B cell (primary cell): ENCODE measurements around the gene SSBP2. TPM values are rescaled to one million over a fixed set of nuclear protein-coding genes. Genes with fewer than 3 reads are reported as not detected.

Experiments used
- ATAC-seq: fragments of 200-7000 bp; cut with Tn5 transposase; one replicate; pipeline ENCODE4 v1.10.0; 2021; ENCODE audit warnings: low read depth, mild to moderate bottlenecking, moderate number of reproducible peaks, moderate library complexity
- CTCF ChIA-PET: fragments of 350-600 bp; sonication (Branson Sonifier 250); formaldehyde crosslinking; loops from one replicate; lab custom pipeline; 2021; ENCODE audit warnings: antibody characterized with exemption, inconsistent platforms; lab: Charles Lee
- POLR2A ChIA-PET: fragments of 350-600 bp; sonication (Branson Sonifier 250); formaldehyde crosslinking; loops from one replicate; lab custom pipeline; 2021; ENCODE audit warnings: antibody characterized with exemption; lab: Charles Lee
- DNase-seq: peaks from one replicate; pipeline ENCODE4 v3.0.0; 2013
- H2AFZ ChIP-seq: 2 replicates; pipeline ENCODE4 v1.6.1; 2012; ENCODE audit warnings: mild to moderate bottlenecking, low read depth, low read length; ENCODE audit not compliant: insufficient read depth, poor library complexity, severe bottlenecking
- H3K27ac ChIP-seq, 2 donors: 1 replicate in 1 of 2; 2 replicates in 1 of 2; pipeline ENCODE4 v1.5.1; 2012 to 2013; ENCODE audit warnings: low read length in 2 of 2, mild to moderate bottlenecking in 2 of 2, moderate library complexity in 1 of 2
- H3K27me3 ChIP-seq, 4 experiments: fragments of 200-600 bp in 1 of 4; sonication (generic) in 1 of 4; replicated peaks in 1 of 4; 1 replicate in 2 of 4; 2 replicates in 2 of 4; pipeline versions ENCODE4 v1.6.1 to v1.7.0; 2013 to 2016; ENCODE audit warnings: low read length in 3 of 4, mild to moderate bottlenecking in 2 of 4, mixed read lengths in 1 of 4, moderate library complexity in 1 of 4; ENCODE audit not compliant: insufficient read depth in 4 of 4, control insufficient read depth in 3 of 4; ENCODE audit errors: control extremely low read depth in 1 of 4
- H3K36me3 ChIP-seq, 2 experiments: replicated peaks in 1 of 2; 1 replicate in 1 of 2; 2 replicates in 1 of 2; pipeline versions ENCODE4 v1.6.1 to v1.7.1; 2013; ENCODE audit warnings: low read length in 1 of 2; ENCODE audit not compliant: insufficient read depth in 2 of 2, control insufficient read depth in 1 of 2; ENCODE audit errors: control extremely low read depth in 1 of 2, extremely low read depth in 1 of 2
- H3K4me1 ChIP-seq, 2 donors: fragments of 200-600 bp in 1 of 2; sonication (generic) in 1 of 2; 1 replicate in 1 of 2; 2 replicates in 1 of 2; pipeline versions ENCODE4 v1.5.1 to v1.6.1; 2013 to 2017; ENCODE audit warnings: low read length in 2 of 2; ENCODE audit not compliant: control insufficient read depth in 2 of 2, insufficient read depth in 2 of 2
- H3K4me2 ChIP-seq: replicated peaks from 2 replicates; pipeline ENCODE3; 2012; ENCODE audit warnings: mild to moderate bottlenecking, low read depth, low read length; ENCODE audit not compliant: poor library complexity, severe bottlenecking
- H3K4me3 ChIP-seq, 5 experiments: fragments of 200-600 bp in 1 of 5; sonication (generic) in 1 of 5; 1 replicate in 3 of 5; 2 replicates in 2 of 5; pipeline versions ENCODE4 v1.5.1 to v1.7.0; 2011 to 2016; ENCODE audit warnings: low read length in 4 of 5, mild to moderate bottlenecking in 4 of 5, low read depth in 2 of 5, control low read depth in 1 of 5, moderate library complexity in 1 of 5; ENCODE audit not compliant: insufficient read depth in 1 of 5; ENCODE audit errors: control extremely low read depth in 1 of 5, extremely low read depth in 1 of 5
- H3K79me2 ChIP-seq: fragments of 200-600 bp; sonication (generic); one replicate; pipeline ENCODE4 v1.6.0; 2016; ENCODE audit warnings: low read length; ENCODE audit not compliant: control insufficient read depth, insufficient read depth
- H3K9ac ChIP-seq: fragments of 200-600 bp; sonication (generic); 2 replicates; pipeline ENCODE4 v1.6.1; 2017; ENCODE audit warnings: mild to moderate bottlenecking, low read length, moderate library complexity
- H3K9me3 ChIP-seq, 3 donors: one replicate each; pipeline versions ENCODE4 v1.6.1 to v1.7.1; 2013; ENCODE audit warnings: low read length in 2 of 3; ENCODE audit not compliant: control insufficient read depth in 2 of 3, insufficient read depth in 1 of 3; ENCODE audit errors: control extremely low read depth in 1 of 3
- H4K20me1 ChIP-seq: 2 replicates; pipeline ENCODE4 v1.6.0; 2012; ENCODE audit warnings: mild to moderate bottlenecking, low read length; ENCODE audit not compliant: insufficient read depth, control insufficient read depth, poor library complexity, severe bottlenecking
- H3K27ac Mint-ChIP-seq: one replicate; pipeline ENCODE4 v1.8.0; 2021; ENCODE audit warnings: mixed read lengths
- H3K27me3 Mint-ChIP-seq: one replicate; pipeline ENCODE4 v1.8.0; 2021; ENCODE audit warnings: mixed read lengths
- H3K4me1 Mint-ChIP-seq: one replicate; pipeline ENCODE4 v1.8.0; 2021; ENCODE audit warnings: mixed read lengths
- H3K4me3 Mint-ChIP-seq: one replicate; pipeline ENCODE4 v1.8.0; 2021; ENCODE audit warnings: mixed read lengths
- H3K9me3 Mint-ChIP-seq: one replicate; pipeline ENCODE4 v1.8.0; 2022; ENCODE audit warnings: mixed read lengths; ENCODE audit not compliant: insufficient read depth
- CTCF ChIP-seq: fragments of 200-600 bp; IDR thresholded peaks from one replicate; pipeline ENCODE4 v1.8.0; 2022; ENCODE audit warnings: antibody characterized with exemption, mild to moderate bottlenecking
- EZH2 ChIP-seq: IDR thresholded peaks from 2 replicates; pipeline ENCODE4 v1.6.1; 2012; ENCODE audit warnings: borderline replicate concordance, low read depth, mild to moderate bottlenecking, moderate library complexity, low read length; ENCODE audit not compliant: insufficient read depth, poor library complexity, severe bottlenecking
- WGBS: methylation state at CpG from one replicate; pipeline ENCODE4 v1.1.5; 2013; ENCODE audit warnings: missing lambda C conversion rate; ENCODE audit not compliant: insufficient coverage; 5-methylcytosine and 5-hydroxymethylcytosine counted together
- intact Hi-C: fragments of 100-400 bp; cut with micrococcal nuclease; formaldehyde crosslinking; loops from one replicate; pipeline ENCODE4 v1.10.0; 2022
- polyA plus RNA-seq: library from polyadenylated mRNA; depleted of rRNA; stranded (reverse); fragments of >200 nt; gene quantifications from 2 replicates; pipeline ENCODE4 v1.2.3, GENCODE V29; 2012
- total RNA-seq, 2 donors: library from RNA; stranded (reverse); fragments of 120-200 nt in 1 of 2; gene quantifications; 1 replicate in 1 of 2; 2 replicates in 1 of 2; pipeline versions ENCODE4 v1.2.3 to v1.2.4, GENCODE V29; 2013 to 2022

Gene SSBP2
- total and polyA plus RNA-seq, 2 donors (not counting 1 experiment from before 2014, with no cell fraction given): 40.9 to 49.6 TPM

- Histone ChIP-seq H3K36me3 (peaks cover 0 to 4% of the 10 kb centered on the region in 2 experiments), H3K79me2 (peaks cover 17% of the 10 kb centered on the region), H3K27me3 (no peaks in the 10 kb centered on the region), H3K4me3 (no peak overlapping the region), H4K20me1 (peaks cover under 1% of the 10 kb centered on the region), H3K27ac (no peak overlapping the region), H2AFZ (no peak overlapping the region), H3K9me3 (no peaks in the 10 kb centered on the region), H3K9ac (no peak overlapping the region), H3K4me2 (no peak overlapping the region), H3K4me1 (peaks cover 8 to 10% of the 10 kb centered on the region in 2 donors)
- Mint-ChIP-seq H3K27ac (no peak overlapping the region), H3K4me3 (no peak overlapping the region), H3K27me3 (no peaks in the 10 kb centered on the region), H3K9me3 (no peaks in the 10 kb centered on the region), H3K4me1 (peaks cover 7% of the 10 kb centered on the region)
- ChIA-PET POLR2A (no interaction called here), CTCF (no interaction called here)
- DNase-seq: no peak
- WGBS: no CpG with 5 or more reads among the region's 1 CpG
- ATAC-seq: no peak
- TF ChIP-seq CTCF (no peak), EZH2 (no peak)
- intact Hi-C loops: no loop called here
Observed at GRCh38 chr5:81626524-81626923, 124.4 kb downstream of the SSBP2 start.

- Histone ChIP-seq H4K20me1 (peaks cover 10% of the 10 kb centered on the region), H3K4me3 (no peak overlapping the region), H3K4me2 (no peak overlapping the region), H3K27me3 (no peaks in the 10 kb centered on the region), H3K27ac (no peak overlapping the region), H3K9ac (no peak overlapping the region), H3K36me3 (peaks cover 8 to 16% of the 10 kb centered on the region in 2 experiments), H3K4me1 (no peaks in the 10 kb centered on the region), H3K9me3 (peaks cover 0 to 13% (median 11%) of the 10 kb centered on the region in 3 donors), H2AFZ (no peak overlapping the region), H3K79me2 (peaks cover 2% of the 10 kb centered on the region)
- Mint-ChIP-seq H3K4me1 (no peaks in the 10 kb centered on the region), H3K4me3 (no peak overlapping the region), H3K9me3 (peaks cover 10% of the 10 kb centered on the region), H3K27me3 (no peaks in the 10 kb centered on the region), H3K27ac (no peak overlapping the region)
- no peak for TF ChIP-seq CTCF
- no peak for TF ChIP-seq EZH2
- CTCF ChIA-PET: no interaction called here
- ATAC-seq (no peak), DNase-seq (no peak)
- 100% methylated on average over 5 of the region's 7 CpGs for WGBS
- intact Hi-C loops: no loop called here
- POLR2A ChIA-PET: no interaction called here
Observed at GRCh38 chr5:81609810-81610375, 141.0 kb downstream of the SSBP2 start.
